Thoracic aorta (tissue), 2 donors: ENCODE data around the gene ZNF154. TPM values are rescaled to one million over a fixed set of nuclear protein-coding genes. Genes with fewer than 3 reads are reported as not detected.

Experiments used
- ATAC-seq: fragments of 150-250 bp; one replicate; pipeline ENCODE4 v1.8.0; 2017; ENCODE audit warnings: low read depth; ENCODE audit not compliant: insufficient number of reproducible peaks, low FRiP score
- DNase-seq: peaks from one replicate; pipeline ENCODE4 v3.0.0-alpha.2; 2020; ENCODE audit warnings: low spot score
- H3K27ac ChIP-seq, 2 donors: fragments of 200-600 bp; sonication (generic); 1 replicate in 1 of 2; 2 replicates in 1 of 2; pipeline ENCODE4 v1.5.1; 2016; ENCODE audit warnings: mild to moderate bottlenecking in 2 of 2, moderate library complexity in 2 of 2
- H3K27me3 ChIP-seq: fragments of 200-600 bp; sonication (generic); replicated peaks from 2 replicates; pipeline ENCODE4 v1.6.0; 2016; ENCODE audit warnings: mild to moderate bottlenecking; ENCODE audit not compliant: insufficient read depth
- H3K36me3 ChIP-seq: fragments of 200-600 bp; sonication (generic); one replicate; pipeline ENCODE4 v1.5.1; 2016
- H3K4me1 ChIP-seq, 2 donors: fragments of 200-600 bp; sonication (generic); 1 replicate in 1 of 2; 2 replicates in 1 of 2; pipeline versions ENCODE4 v1.5.1 to v1.6.0; 2016; ENCODE audit warnings: low read depth in 2 of 2, mild to moderate bottlenecking in 1 of 2; ENCODE audit not compliant: control insufficient read depth in 1 of 2
- H3K4me3 ChIP-seq: fragments of 200-600 bp; sonication (generic); 2 replicates; pipeline ENCODE4 v1.5.1; 2016; ENCODE audit warnings: mild to moderate bottlenecking
- H3K9me3 ChIP-seq: fragments of 200-600 bp; sonication (generic); 2 replicates; pipeline ENCODE4 v1.5.1; 2016
- CTCF ChIP-seq: fragments of 200-600 bp; sonication (generic); IDR thresholded peaks from one replicate; pipeline ENCODE4 v1.5.1; 2019; ENCODE audit warnings: antibody characterized with exemption
- total RNA-seq, 2 donors: library from RNA; depleted of rRNA; stranded (reverse); fragments of >200 nt; gene quantifications; one replicate each; pipeline versions ENCODE4 v1.1.0 to v1.2.3, GENCODE V29; 2016

Gene ZNF154
- total RNA-seq, 2 donors from 2014 or later: 3.0 to 3.2 TPM

GRCh38 chr19:57719901-57720519, 11.0 kb upstream of the ZNF154 start:
- Histone ChIP-seq H3K27ac (no peak overlapping the region), H3K27me3 (no peaks in the 10 kb centered on the region), H3K4me3 (no peak overlapping the region), H3K36me3 (peaks cover 14% of the 10 kb centered on the region), H3K9me3 (peaks cover 65% of the 10 kb centered on the region), H3K4me1 (no peaks in the 10 kb centered on the region)
- no peak for TF ChIP-seq CTCF
- DNase-seq: no peak
- no peak for ATAC-seq

- Histone ChIP-seq H3K4me1 (no peaks in the 10 kb centered on the region), H3K27ac (no peak overlapping the region), H3K4me3 (no peak overlapping the region), H3K9me3 (peaks cover 59% of the 10 kb centered on the region), H3K36me3 (peaks cover 14% of the 10 kb centered on the region), H3K27me3 (no peaks in the 10 kb centered on the region)
- no peak for DNase-seq
- no peak for TF ChIP-seq CTCF
- no peak for ATAC-seq
Measured at GRCh38 chr19:57719424-57719823, 10.4 kb upstream of the ZNF154 start.

- H3K9me3 ChIP-seq: peaks cover 55% of the 10 kb centered on the region
- no peak overlapping the region for H3K27ac ChIP-seq
- no peaks in the 10 kb centered on the region for H3K27me3 ChIP-seq
- no peaks in the 10 kb centered on the region for H3K4me1 ChIP-seq
- no peak for TF ChIP-seq CTCF
- peaks cover 9% of the 10 kb centered on the region for H3K36me3 ChIP-seq
- no peak overlapping the region for H3K4me3 ChIP-seq
- DNase-seq (no peak), ATAC-seq (no peak)
Measured at GRCh38 chr19:57712222-57712621, 3.2 kb upstream of the ZNF154 start.

GRCh38 chr19:57709616-57710015, 612 bp upstream of the ZNF154 start:
- DNase-seq (no peak), ATAC-seq (no peak)
- Histone ChIP-seq H3K4me3 (no peak overlapping the region), H3K4me1 (no peaks in the 10 kb centered on the region), H3K9me3 (peaks cover 73% of the 10 kb centered on the region), H3K27ac (no peak overlapping the region), H3K27me3 (no peaks in the 10 kb centered on the region), H3K36me3 (peaks cover 9% of the 10 kb centered on the region)
- TF ChIP-seq CTCF: no peak

- no peak for TF ChIP-seq CTCF
- DNase-seq (no peak), ATAC-seq (no peak)
- Histone ChIP-seq H3K4me1 (no peaks in the 10 kb centered on the region), H3K36me3 (peaks cover 6% of the 10 kb centered on the region), H3K27ac (no peak overlapping the region), H3K9me3 (peaks cover 80% of the 10 kb centered on the region), H3K27me3 (no peaks in the 10 kb centered on the region), H3K4me3 (no peak overlapping the region)
Measured at GRCh38 chr19:57706346-57706745, 2.7 kb downstream of the ZNF154 start.
